Ovary (tissue), 9 donors: ENCODE measurements around the gene FOXL3. TPM values are rescaled to one million over a fixed set of nuclear protein-coding genes. Genes with fewer than 3 reads are reported as not detected.

Source experiments
- DNase-seq, 5 donors: peaks; one replicate each; pipeline ENCODE4 v3.0.0-alpha.2; 2019 to 2020
- H3K27ac ChIP-seq, 2 donors: fragments of 200-600 bp; one replicate each; pipeline versions ENCODE4 v1.5.1 to v1.8.0; 2019 to 2022
- H3K27me3 ChIP-seq: fragments of 200-600 bp; one replicate; pipeline ENCODE4 v1.8.0; 2022
- H3K36me3 ChIP-seq: fragments of 200-600 bp; sonication (generic); one replicate; pipeline ENCODE4 v1.5.1; 2019
- H3K4me1 ChIP-seq: one replicate; pipeline ENCODE4 v1.8.1; 2013; ENCODE audit warnings: mild to moderate bottlenecking, moderate library complexity; ENCODE audit not compliant: insufficient read depth
- H3K4me3 ChIP-seq: fragments of 200-600 bp; sonication (generic); one replicate; pipeline ENCODE4 v1.5.1; 2017
- H3K9me3 ChIP-seq, 2 donors: fragments of 200-600 bp in 1 of 2; sonication (generic) in 1 of 2; one replicate each; pipeline versions ENCODE4 v1.5.1 to v1.8.1; 2013 to 2019; ENCODE audit warnings: mild to moderate bottlenecking in 1 of 2, moderate library complexity in 1 of 2
- CTCF ChIP-seq, 3 donors: fragments of 450-650 bp in 2 of 3; fragments of 200-600 bp in 1 of 3; IDR thresholded peaks; one replicate each; pipeline versions ENCODE4 v1.5.1 to v1.8.0; 2016 to 2022; ENCODE audit warnings: antibody characterized with exemption in 3 of 3, mild to moderate bottlenecking in 1 of 3
- EP300 ChIP-seq: sonication (generic); formaldehyde crosslinking; IDR thresholded peaks from one replicate; pipeline ENCODE4 v1.6.1; 2017; ENCODE audit warnings: antibody characterized with exemption
- POLR2A ChIP-seq: fragments of 450-650 bp; IDR thresholded peaks from one replicate; pipeline ENCODE4 v1.6.1; 2017; ENCODE audit warnings: antibody characterized with exemption, mild to moderate bottlenecking, moderate library complexity
- WGBS, 3 donors: extraction: QIAGEN DNeasy Blood & Tissue Kit in 1 of 3; methylation state at CpG; one replicate each; pipeline versions ENCODE4 v1.1.5 to v1.1.7; 2013 to 2017; 5-methylcytosine and 5-hydroxymethylcytosine counted together
- intact Hi-C, 4 donors: fragments of 100-400 bp; cut with DNase I; formaldehyde crosslinking; loops; one replicate each; pipeline versions ENCODE4 v1.11.0 to v1.15.1; 2022 to 2023
- polyA plus RNA-seq, 2 donors: library from polyadenylated mRNA; stranded (reverse); fragments of 200-250 nt in 1 of 2; fragments of 350-450 nt in 1 of 2; fragmentation: Illumina TruSeq in 1 of 2; extraction: RNeasy Lipid Tissue Mini Kit (QIAGEN cat#74804) in 1 of 2; gene quantifications; one replicate each; pipeline ENCODE4 v1.2.3, GENCODE V29; 2013 to 2014
- total RNA-seq, 7 donors: library from RNA; depleted of rRNA in 2 of 7; stranded (reverse); fragments of >200 nt in 2 of 7; fragmentation: NEBNext Ultra II Directional in 3 of 7; extraction: Animal tissue kit (Norgen Biotek cat#: 25700) in 3 of 7; gene quantifications; one replicate each; pipeline versions ENCODE4 v1.1.0 to v1.2.4, GENCODE V29; 2016 to 2023
- donor health status: DM: no; HTN: no; CAD: no; lungs with moderate emphysema.
- donor health status: DM: no; HTN: no; CAD: no.
- donor health status: Bipolar disorder and iron deficiency.
- donor health status: DM: yes; HTN: yes; CAD: no.
- donor health status: DM: no; HTN: no; CAD: no.
- donor health status: DM: yes; HTN: yes; CAD: no.

The FOXL3 gene
- total and polyA plus RNA-seq, 9 donors = not detected

DNA sequence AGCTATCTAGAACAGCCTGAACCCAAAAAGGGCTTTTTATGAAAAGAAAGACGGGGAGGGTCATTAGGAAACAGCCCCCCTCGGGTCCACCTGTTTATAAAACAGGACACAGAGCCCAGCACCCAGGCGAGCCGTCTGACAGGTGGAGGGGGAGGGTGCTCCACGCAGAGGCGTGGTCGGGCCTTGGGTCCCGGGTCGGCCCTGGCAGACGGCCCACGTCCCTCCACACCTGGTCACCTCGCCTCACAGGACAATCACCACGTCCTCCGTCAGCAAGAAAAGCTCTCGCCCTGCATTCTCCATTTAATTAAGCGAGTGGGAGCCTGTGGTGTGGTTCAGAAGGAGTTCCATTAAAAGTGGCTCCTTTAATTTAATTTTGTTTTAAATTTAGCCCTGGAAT, 42.3 kb upstream of the FOXL3 start:
- H3K27ac ChIP-seq = no peak overlapping the region
- no peaks in the 10 kb centered on the region for H3K36me3 ChIP-seq
- TF ChIP-seq POLR2A (no peak), EP300 (no peak), CTCF (IDR thresholded peaks at IDR 0.05) (no peak)
- DNase-seq = no peak
- H3K27me3 ChIP-seq = no peaks in the 10 kb centered on the region
- WGBS, 3 donors = 83 to 86% (median 86%) methylated on average over 16 of the region's 16 CpGs
- no peak overlapping the region for H3K4me3 ChIP-seq
- H3K4me1 ChIP-seq = peaks cover 10% of the 10 kb centered on the region
- no peaks in the 10 kb centered on the region for H3K9me3 ChIP-seq
- intact Hi-C loops = no loop called here

DNA sequence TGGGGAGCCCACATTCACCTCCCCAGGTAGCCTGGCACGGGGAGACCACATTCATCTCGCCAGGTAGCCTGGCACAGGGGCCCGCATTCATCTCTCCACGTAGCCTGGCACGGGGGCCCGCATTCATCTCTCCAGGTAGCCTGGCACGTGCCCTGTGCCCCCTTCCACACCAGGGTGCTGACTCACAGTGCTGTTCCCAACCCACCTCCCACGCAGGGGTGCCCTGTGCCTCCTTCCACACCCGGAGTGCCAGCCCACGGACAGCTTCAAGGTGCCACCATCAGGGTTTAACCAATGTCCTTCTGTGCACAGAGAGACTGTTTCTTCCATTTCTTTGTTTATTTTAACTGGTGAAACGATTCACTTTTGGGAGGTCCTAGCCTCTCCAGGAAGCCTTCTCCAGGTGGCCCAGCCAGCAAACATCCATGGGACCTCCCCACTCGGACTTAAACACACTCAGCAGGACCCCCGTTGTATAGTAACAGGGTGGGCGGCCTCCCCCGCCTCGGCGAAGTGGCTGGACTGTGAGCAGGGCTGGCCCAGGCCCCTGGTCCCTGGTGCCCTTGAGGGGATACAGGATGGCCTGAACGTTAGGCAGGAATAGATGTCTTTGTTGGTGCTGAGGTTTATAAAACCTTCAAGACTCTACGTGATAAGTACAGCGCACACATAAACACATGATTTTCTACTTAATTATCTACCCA, 41.1 kb upstream of the FOXL3 start:
- WGBS, 3 donors = 83 to 90% (median 85%) methylated on average over 20 of the region's 20 CpGs
- intact Hi-C loops = no loop called here
- Histone ChIP-seq H3K27ac (no peak overlapping the region), H3K36me3 (no peaks in the 10 kb centered on the region), H3K4me3 (no peak overlapping the region), H3K4me1 (peaks cover 8% of the 10 kb centered on the region), H3K27me3 (no peaks in the 10 kb centered on the region), H3K9me3 (no peaks in the 10 kb centered on the region)
- TF ChIP-seq CTCF (IDR thresholded peaks at IDR 0.05) = no peak
- TF ChIP-seq POLR2A = no peak
- no peak for TF ChIP-seq EP300
- no peak for DNase-seq

- H3K4me1 ChIP-seq = peaks cover 2% of the 10 kb centered on the region
- no peak overlapping the region for H3K4me3 ChIP-seq
- H3K27me3 ChIP-seq = no peaks in the 10 kb centered on the region
- H3K36me3 ChIP-seq = no peaks in the 10 kb centered on the region
- no peak for TF ChIP-seq CTCF (IDR thresholded peaks at IDR 0.05)
- TF ChIP-seq POLR2A = no peak
- H3K27ac ChIP-seq = no peak overlapping the region
- intact Hi-C loops = no loop called here
- WGBS, 3 donors = 79 to 87% (median 84%) methylated on average over 12 of the region's 12 CpGs
- H3K9me3 ChIP-seq = no peaks in the 10 kb centered on the region
- DNase-seq = no peak
Observed at GRCh38 chr7:249989-250388, 40.0 kb upstream of the FOXL3 start.

GRCh38 chr7:250523-250922, 39.4 kb upstream of the FOXL3 start:
- TF ChIP-seq POLR2A (no peak), CTCF (IDR thresholded peaks at IDR 0.05) (no peak), EP300 (no peak)

More at GRCh38 chr7:250523-250922, 39.4 kb upstream of the FOXL3 start:
- DNase-seq = no peak
- Histone ChIP-seq H3K27ac (no peak overlapping the region), H3K4me3 (no peak overlapping the region), H3K36me3 (no peaks in the 10 kb centered on the region), H3K9me3 (no peaks in the 10 kb centered on the region), H3K27me3 (no peaks in the 10 kb centered on the region), H3K4me1 (peaks cover 2% of the 10 kb centered on the region)
- 90 to 95% (median 92%) methylated on average over 15 of the region's 15 CpGs for WGBS, 3 donors
- intact Hi-C loops = no loop called here
